CD4-positive, alpha-beta memory T cell (primary cell): ENCODE data around the gene CBLC. TPM values are rescaled to one million over a fixed set of nuclear protein-coding genes. Genes with fewer than 3 reads are reported as not detected.
"Not testable (repeated sequence)": the region's sequence is repeated elsewhere in the genome, so short reads cannot be mapped to it uniquely, and the experiment has no call there.

Experiments used
- CTCF ChIA-PET: fragments of 350-600 bp; sonication (Branson Sonifier 250); formaldehyde crosslinking; loops from one replicate; lab custom pipeline; 2021; ENCODE audit warnings: inconsistent platforms; ENCODE audit not compliant: partially characterized antibody; lab: Charles Lee
- POLR2A ChIA-PET: fragments of 350-600 bp; sonication (Branson Sonifier 250); formaldehyde crosslinking; loops from one replicate; lab custom pipeline; 2021; ENCODE audit not compliant: partially characterized antibody; lab: Charles Lee
- DNase-seq, 5 donors: peaks; one replicate each; pipeline versions ENCODE4 v3.0.0 to v3.0.0-alpha.2; 2020 to 2022; ENCODE audit warnings: mixed read lengths in 1 of 5
- H3K27ac ChIP-seq: one replicate; pipeline ENCODE4 v1.7.0; 2013; ENCODE audit warnings: low read depth, low read length
- H3K27me3 ChIP-seq: 2 replicates; pipeline ENCODE4 v1.7.0; 2013; ENCODE audit warnings: mild to moderate bottlenecking, low read length, moderate library complexity; ENCODE audit not compliant: insufficient read depth
- H3K36me3 ChIP-seq: 2 replicates; pipeline ENCODE4 v1.7.0; 2013; ENCODE audit warnings: mild to moderate bottlenecking, low read length, moderate library complexity; ENCODE audit not compliant: insufficient read depth
- H3K4me1 ChIP-seq: 2 replicates; pipeline ENCODE4 v1.7.0; 2013; ENCODE audit warnings: mild to moderate bottlenecking, low read length, moderate library complexity; ENCODE audit not compliant: insufficient read depth
- H3K4me3 ChIP-seq, 2 donors: one replicate each; pipeline ENCODE4 v1.7.0; 2013; ENCODE audit warnings: low read length in 2 of 2, mild to moderate bottlenecking in 1 of 2
- H3K9me3 ChIP-seq, 2 donors: one replicate each; pipeline ENCODE4 v1.7.0; 2013; ENCODE audit warnings: low read length in 2 of 2, control low read depth in 1 of 2; ENCODE audit not compliant: control insufficient read depth in 1 of 2
- H3K27ac Mint-ChIP-seq, 7 donors: one replicate each; pipeline ENCODE4 v1.8.0; 2020 to 2021; ENCODE audit warnings: mixed read lengths in 7 of 7, mild to moderate bottlenecking in 6 of 7, inconsistent platforms in 3 of 7, moderate library complexity in 3 of 7
- H3K27me3 Mint-ChIP-seq, 2 donors: one replicate each; pipeline ENCODE4 v1.8.0; 2020 to 2021; ENCODE audit warnings: mixed read lengths in 2 of 2
- H3K36me3 Mint-ChIP-seq, 2 donors: one replicate each; pipeline ENCODE4 v1.8.0; 2020 to 2021; ENCODE audit warnings: mixed read lengths in 2 of 2, inconsistent platforms in 1 of 2, mild to moderate bottlenecking in 1 of 2
- H3K4me1 Mint-ChIP-seq, 4 donors: one replicate each; pipeline ENCODE4 v1.8.0; 2020 to 2021; ENCODE audit warnings: mixed read lengths in 4 of 4, mild to moderate bottlenecking in 1 of 4
- H3K4me3 Mint-ChIP-seq, 8 donors: one replicate each; pipeline ENCODE4 v1.8.0; 2020 to 2021; ENCODE audit warnings: mixed read lengths in 8 of 8, mild to moderate bottlenecking in 7 of 8, moderate library complexity in 6 of 8, inconsistent platforms in 3 of 8
- H3K9me3 Mint-ChIP-seq, 8 donors: one replicate each; pipeline ENCODE4 v1.8.0; 2020 to 2021; ENCODE audit warnings: mixed read lengths in 8 of 8, mild to moderate bottlenecking in 5 of 8, inconsistent platforms in 3 of 8, moderate library complexity in 1 of 8
- intact Hi-C: fragments of 100-400 bp; cut with micrococcal nuclease; formaldehyde crosslinking; loops from one replicate; pipeline ENCODE4 v1.15.1; 2023
- polyA plus RNA-seq, 2 donors: library from polyadenylated mRNA; unstranded; fragments of 300-500 nt; fragmentation: Illumina TruSeq; gene quantifications; one replicate each; pipeline ENCODE4 v1.2.3, GENCODE V29; 2021
- total RNA-seq, 2 experiments: library from RNA; stranded (reverse); gene quantifications; one replicate each; pipeline ENCODE4 v1.2.3, GENCODE V29; 2021

The CBLC gene
- total and polyA plus RNA-seq, 4 experiments from 2014 or later = not detected

DNA sequence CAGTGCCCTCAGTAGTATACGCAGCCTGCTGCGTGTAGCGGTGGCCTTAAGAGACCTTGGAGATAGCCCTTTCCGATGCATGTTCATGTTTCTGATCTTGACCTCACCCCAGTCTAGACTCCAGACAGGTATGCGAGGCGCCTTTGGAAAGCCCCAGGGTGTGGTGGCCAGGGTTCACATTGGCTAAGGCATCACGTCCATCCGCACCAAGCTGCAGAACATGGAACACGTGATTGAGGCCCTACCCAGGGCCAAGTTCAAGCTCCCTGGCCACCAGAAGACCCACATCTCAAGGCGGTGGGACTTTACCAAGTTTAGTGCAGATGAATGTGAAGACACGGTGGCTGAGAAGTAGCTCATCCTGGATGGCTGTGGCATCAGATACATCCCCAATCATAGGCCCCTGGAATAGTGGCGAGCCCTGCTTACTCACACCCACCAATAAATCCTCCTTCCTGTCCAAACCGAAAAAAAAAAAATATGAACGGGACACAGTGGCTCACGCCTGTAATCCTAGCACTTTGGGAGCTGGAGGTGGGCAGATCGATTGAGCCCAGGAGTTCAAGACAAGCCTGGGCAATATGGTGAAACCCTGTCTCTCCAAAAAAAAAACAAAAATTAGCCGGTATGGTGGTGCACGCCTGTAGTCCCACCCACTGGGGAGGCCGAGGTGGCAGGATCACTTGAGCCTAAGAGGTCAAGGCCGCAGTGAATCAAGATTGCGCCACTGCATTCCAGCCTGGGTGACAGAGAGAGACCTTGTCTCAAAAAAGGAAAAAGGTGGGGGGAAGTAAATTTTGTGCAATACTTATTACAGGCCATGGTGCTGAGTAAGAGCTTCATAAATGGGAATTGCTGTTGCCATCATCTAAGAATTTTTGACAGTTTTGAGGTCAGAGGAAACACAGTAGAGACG is 12.4 kb upstream of the CBLC start:
- DNase-seq = peak in 1 of 5 donors; percentile 9
- H3K27ac ChIP-seq = no peak overlapping the region
- no peaks in the 10 kb centered on the region for H3K9me3 Mint-ChIP-seq
- H3K36me3 ChIP-seq = no peaks in the 10 kb centered on the region
- no peak overlapping the region for H3K4me3 Mint-ChIP-seq
- POLR2A ChIA-PET = no interaction called here
- H3K27me3 ChIP-seq = no peaks in the 10 kb centered on the region
- H3K4me1 Mint-ChIP-seq = peaks cover 23 to 56% (median 43%) of the 10 kb centered on the region in 4 donors
- no peaks in the 10 kb centered on the region for H3K27me3 Mint-ChIP-seq
- H3K27ac Mint-ChIP-seq = peak overlapping the region in 4 of 7 donors; percentile 30 to 59 (median 48)
- CTCF ChIA-PET = interaction anchor here (0.7 to 17.0 kb wide), 5 partner anchors 8 to 79 kb away, joined by 3 to 545 read pairs (median 3); no protein-coding TSS in a partner anchor
- intact Hi-C loops = no loop called here
- H3K4me1 ChIP-seq = peaks cover 27% of the 10 kb centered on the region
- H3K36me3 Mint-ChIP-seq = peaks cover 4 to 9% of the 10 kb centered on the region in 2 donors
- H3K4me3 ChIP-seq = no peak overlapping the region
- H3K9me3 ChIP-seq = no peaks in the 10 kb centered on the region

DNA sequence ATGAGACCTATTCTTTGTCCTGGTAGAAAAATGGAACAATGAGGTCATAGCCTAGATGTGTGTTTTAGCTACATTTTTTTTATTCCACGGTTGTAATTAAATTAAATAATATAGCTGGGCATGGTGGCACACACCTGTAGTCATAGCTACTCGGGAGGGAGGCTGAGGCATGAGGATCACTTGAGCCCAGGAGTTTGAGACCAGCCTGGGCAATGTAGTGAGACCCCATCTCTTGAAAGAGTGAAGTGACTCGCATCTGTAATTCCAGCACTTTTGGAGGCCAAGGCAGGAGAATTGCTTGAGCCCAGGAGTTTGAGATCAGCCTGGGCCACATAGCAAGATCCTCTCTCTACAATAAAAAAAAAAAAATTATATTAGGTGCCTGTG is 11.7 kb upstream of the CBLC start:
- H3K27ac Mint-ChIP-seq = peak overlapping the region in 2 of 7 donors; percentile 44 to 52
- Histone ChIP-seq H3K9me3 (no peaks in the 10 kb centered on the region), H3K4me3 (no peak overlapping the region), H3K4me1 (peaks cover 29% of the 10 kb centered on the region), H3K27ac (no peak overlapping the region), H3K36me3 (no peaks in the 10 kb centered on the region), H3K27me3 (no peaks in the 10 kb centered on the region)
- no peak for DNase-seq
- H3K9me3 Mint-ChIP-seq = peaks cover 0 to 2% (median 0%) of the 10 kb centered on the region in 8 donors
- POLR2A ChIA-PET = no interaction called here
- H3K4me3 Mint-ChIP-seq = no peak overlapping the region
- intact Hi-C loops = no loop called here
- peaks cover 0 to 2% of the 10 kb centered on the region in 2 donors for H3K36me3 Mint-ChIP-seq
- CTCF ChIA-PET = interaction anchor here (1.2 to 17.0 kb wide), 7 partner anchors 12 to 78 kb away, joined by 3 to 545 read pairs (median 4); no protein-coding TSS in a partner anchor
- H3K4me1 Mint-ChIP-seq = peaks cover 27 to 56% (median 44%) of the 10 kb centered on the region in 4 donors
- no peaks in the 10 kb centered on the region for H3K27me3 Mint-ChIP-seq

DNA sequence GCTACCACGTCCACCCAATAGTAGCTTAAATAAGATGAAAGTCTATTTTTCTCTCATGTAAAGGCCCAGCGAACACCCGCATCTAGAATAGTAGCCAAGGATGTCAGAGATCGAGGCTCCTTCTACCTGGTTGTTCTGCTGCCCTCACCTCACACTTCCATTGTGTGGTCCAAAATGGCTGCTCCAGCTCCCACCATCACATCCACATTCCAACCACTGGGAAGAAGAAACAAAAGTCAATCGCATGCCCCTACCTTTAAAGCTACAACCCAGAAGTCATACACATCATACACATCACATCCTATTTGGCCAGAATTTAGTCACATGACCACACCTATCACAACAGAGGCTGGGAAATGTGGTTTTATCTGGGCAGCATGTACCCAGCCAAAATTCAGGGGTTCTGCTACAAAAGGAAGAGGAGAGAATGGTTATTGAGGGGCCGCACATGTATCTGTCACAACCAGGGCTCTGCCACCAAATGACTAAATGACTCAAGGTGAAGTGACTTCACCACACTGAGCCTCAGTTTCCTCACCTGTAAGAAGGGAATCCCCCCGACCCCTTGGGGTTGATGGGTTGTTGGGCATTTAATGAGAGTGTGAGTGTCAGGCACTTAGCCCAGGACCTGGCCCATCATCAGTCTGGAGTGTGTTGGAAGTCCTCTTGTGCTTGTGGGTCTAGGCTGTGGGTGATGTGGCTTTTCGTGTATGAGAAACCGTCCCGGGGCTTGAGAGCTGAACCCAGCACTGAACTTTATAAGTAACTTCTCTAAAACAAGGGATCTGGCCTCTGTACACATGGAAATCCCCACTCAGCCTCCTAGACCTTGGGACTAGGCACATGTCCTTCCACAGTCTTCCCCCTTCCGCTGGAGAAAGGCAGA is 10.2 kb upstream of the CBLC start:
- no peak overlapping the region for H3K4me3 Mint-ChIP-seq
- H3K27ac ChIP-seq = no peak overlapping the region
- H3K9me3 ChIP-seq = no peaks in the 10 kb centered on the region
- H3K27ac Mint-ChIP-seq = peak overlapping the region; percentile 2 to 83 (median 75)
- H3K4me3 ChIP-seq = no peak overlapping the region
- ChIA-PET CTCF (interaction anchor here (1.3 to 17.0 kb wide), 5 partner anchors 14 to 78 kb away, joined by 3 to 545 read pairs (median 5); no protein-coding TSS in a partner anchor), POLR2A (interaction anchor here (1.3 to 1.5 kb wide), 2 partner anchors 14 to 25 kb away, joined by 3 to 7 read pairs; no protein-coding TSS in a partner anchor)
- peaks cover 26 to 51% (median 44%) of the 10 kb centered on the region in 4 donors for H3K4me1 Mint-ChIP-seq
- peaks cover 30% of the 10 kb centered on the region for H3K4me1 ChIP-seq
- H3K36me3 Mint-ChIP-seq = no peaks in the 10 kb centered on the region
- peaks cover 0 to 2% (median 0%) of the 10 kb centered on the region in 8 donors for H3K9me3 Mint-ChIP-seq
- no peaks in the 10 kb centered on the region for H3K27me3 Mint-ChIP-seq
- peak in 1 of 5 donors; percentile 28 for DNase-seq
- H3K36me3 ChIP-seq = no peaks in the 10 kb centered on the region
- H3K27me3 ChIP-seq = no peaks in the 10 kb centered on the region
- intact Hi-C loops = no loop called here

DNA sequence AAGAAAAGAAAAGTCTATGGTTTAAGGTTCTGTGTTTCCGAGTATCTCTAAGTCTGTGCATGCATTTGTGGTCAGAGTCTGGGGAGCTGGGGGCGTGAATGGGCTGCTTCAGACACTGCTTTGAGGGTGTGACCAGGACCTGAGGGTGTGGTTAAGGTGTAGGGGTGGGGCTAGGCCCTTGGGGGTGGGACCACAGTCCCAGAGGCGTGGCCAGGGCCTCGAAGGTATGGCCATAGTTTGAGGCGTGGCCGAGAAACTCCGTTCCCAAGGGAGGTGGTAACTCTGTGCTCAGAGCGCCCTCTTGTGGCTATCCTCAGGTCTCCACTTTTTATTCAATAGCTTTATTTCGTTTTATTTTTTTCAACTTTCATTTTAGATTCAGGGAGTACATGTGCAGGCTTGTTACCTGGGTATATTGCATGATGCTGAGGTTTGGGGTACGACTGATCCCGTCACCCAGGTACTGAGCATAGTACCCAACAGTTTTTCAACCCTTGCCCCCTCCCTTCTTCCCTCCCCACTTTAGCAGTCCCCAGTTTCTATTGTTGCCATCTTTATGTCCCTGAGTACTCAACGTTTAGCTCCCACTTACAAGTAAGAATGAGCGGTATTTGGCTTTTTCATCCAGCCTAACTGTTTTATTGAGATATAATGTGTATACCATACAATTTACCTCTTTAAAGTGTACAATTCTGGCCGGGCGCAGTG is 7.0 kb upstream of the CBLC start:
- no peaks in the 10 kb centered on the region for H3K36me3 Mint-ChIP-seq
- peak; percentile 95 to 99 (median 97) for DNase-seq
- ChIA-PET CTCF (interaction anchor here (0.6 to 17.0 kb wide), 16 partner anchors 8 to 159 kb away, joined by 3 to 545 read pairs (median 8); no protein-coding TSS in a partner anchor), POLR2A (interaction anchor here (0.8 to 4.5 kb wide), 8 partner anchors 17 to 81 kb away, joined by 3 to 71 read pairs (median 4); no protein-coding TSS in a partner anchor)
- H3K4me3 Mint-ChIP-seq = peak overlapping the region; percentile 49 to 79 (median 70)
- Histone ChIP-seq H3K27ac (no peak overlapping the region), H3K4me1 (peaks cover 23% of the 10 kb centered on the region), H3K36me3 (no peaks in the 10 kb centered on the region), H3K27me3 (no peaks in the 10 kb centered on the region), H3K4me3 (no peak overlapping the region), H3K9me3 (no peaks in the 10 kb centered on the region)
- H3K27me3 Mint-ChIP-seq = no peaks in the 10 kb centered on the region
- H3K27ac Mint-ChIP-seq = peak overlapping the region; percentile 79 to 97 (median 93)
- intact Hi-C loops = loop anchor here (1.0 kb wide), 6 partner anchors 17 to 116 kb away; no protein-coding TSS in a partner anchor
- peaks cover 0 to 2% (median 0%) of the 10 kb centered on the region in 8 donors for H3K9me3 Mint-ChIP-seq
- H3K4me1 Mint-ChIP-seq = peaks cover 16 to 32% (median 28%) of the 10 kb centered on the region in 4 donors

DNA sequence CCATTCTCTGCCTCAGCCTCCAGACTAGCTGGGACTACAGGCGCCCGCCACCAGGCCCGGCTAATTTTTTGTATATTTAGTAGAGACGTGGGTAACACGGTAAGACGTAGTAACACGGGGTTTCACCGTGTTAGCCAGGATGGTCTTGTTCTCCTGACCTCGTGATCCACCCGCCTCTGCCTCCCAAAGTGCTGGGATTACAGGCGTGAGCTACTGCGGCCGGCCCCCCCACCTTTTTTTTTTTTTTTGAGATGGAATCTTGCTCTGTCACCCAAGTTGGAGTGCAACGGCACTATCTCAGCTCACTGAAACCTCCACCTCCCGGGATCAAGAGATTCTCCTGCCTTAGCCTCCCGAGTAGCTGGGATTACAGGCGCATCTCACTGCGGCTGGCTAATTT is 5.5 kb upstream of the CBLC start:
- peaks cover 16 to 31% (median 28%) of the 10 kb centered on the region in 4 donors for H3K4me1 Mint-ChIP-seq
- peaks cover 23% of the 10 kb centered on the region for H3K4me1 ChIP-seq
- H3K27me3 ChIP-seq, H3K4me3 Mint-ChIP-seq, H3K9me3 ChIP-seq, H3K36me3 ChIP-seq, H3K27ac ChIP-seq, DNase-seq, intact Hi-C loops, H3K9me3 Mint-ChIP-seq, H3K27me3 Mint-ChIP-seq, H3K27ac Mint-ChIP-seq, H3K4me3 ChIP-seq, H3K36me3 Mint-ChIP-seq: not testable (repeated sequence)
- ChIA-PET POLR2A (interaction anchor here (4.5 kb wide), 1 partner anchor 49 kb away, joined by 71 read pairs; no protein-coding TSS in a partner anchor), CTCF (interaction anchor here (1.3 to 17.0 kb wide), 8 partner anchors 12 to 116 kb away, joined by 3 to 545 read pairs (median 20); no protein-coding TSS in a partner anchor)

DNA sequence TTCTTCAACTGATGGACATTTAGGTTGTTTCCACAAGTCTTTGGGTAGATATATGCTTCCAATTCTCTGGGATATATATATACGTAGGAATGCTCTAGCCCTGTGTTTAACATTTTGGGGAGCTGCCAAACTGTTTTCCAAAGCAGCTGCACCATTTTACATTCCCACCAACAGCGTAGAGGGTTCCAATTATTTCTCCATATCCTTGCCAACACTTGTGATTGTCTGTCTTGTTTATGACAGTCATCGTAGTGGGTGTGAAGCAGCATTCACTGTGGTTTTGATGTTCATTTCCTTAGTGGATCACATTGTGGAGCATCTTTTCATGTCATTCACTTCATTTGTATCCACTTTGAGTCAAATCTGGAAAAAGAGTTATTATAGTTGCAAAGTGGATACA is 4.7 kb upstream of the CBLC start:
- Histone ChIP-seq H3K9me3 (no peaks in the 10 kb centered on the region), H3K36me3 (no peaks in the 10 kb centered on the region), H3K27me3 (no peaks in the 10 kb centered on the region), H3K4me1 (peaks cover 18% of the 10 kb centered on the region), H3K27ac (no peak overlapping the region), H3K4me3 (no peak overlapping the region)
- ChIA-PET POLR2A (interaction anchor here (4.5 kb wide), 1 partner anchor 50 kb away, joined by 71 read pairs; no protein-coding TSS in a partner anchor), CTCF (interaction anchor here (1.7 to 17.0 kb wide), 5 partner anchors 11 to 117 kb away, joined by 4 to 545 read pairs (median 26); no protein-coding TSS in a partner anchor)
- intact Hi-C loops = no loop called here
- Mint-ChIP-seq H3K36me3 (no peaks in the 10 kb centered on the region), H3K4me3 (no peak overlapping the region), H3K4me1 (peaks cover 10 to 23% (median 20%) of the 10 kb centered on the region in 4 donors), H3K27ac (no peak overlapping the region), H3K27me3 (no peaks in the 10 kb centered on the region), H3K9me3 (peaks cover 0 to 2% (median 0%) of the 10 kb centered on the region in 8 donors)
- DNase-seq = no peak
